Stimulated activated CD8-positive, alpha-beta memory T cell treated with anti-CD3 and anti-CD28 coated beads, Interleukin-4, amount 100 ng/mL, for 48 hours (primary cell): ENCODE measurements around the gene ZC3H11A.
"Not testable (repeated sequence)": the region's sequence is repeated elsewhere in the genome, so short reads cannot be mapped to it uniquely, and the experiment has no call there.

ENCODE experiments used
- DNase-seq: peaks from one replicate; pipeline ENCODE4 v3.0.0-alpha.2; 2020

The ZC3H11A gene

DNA sequence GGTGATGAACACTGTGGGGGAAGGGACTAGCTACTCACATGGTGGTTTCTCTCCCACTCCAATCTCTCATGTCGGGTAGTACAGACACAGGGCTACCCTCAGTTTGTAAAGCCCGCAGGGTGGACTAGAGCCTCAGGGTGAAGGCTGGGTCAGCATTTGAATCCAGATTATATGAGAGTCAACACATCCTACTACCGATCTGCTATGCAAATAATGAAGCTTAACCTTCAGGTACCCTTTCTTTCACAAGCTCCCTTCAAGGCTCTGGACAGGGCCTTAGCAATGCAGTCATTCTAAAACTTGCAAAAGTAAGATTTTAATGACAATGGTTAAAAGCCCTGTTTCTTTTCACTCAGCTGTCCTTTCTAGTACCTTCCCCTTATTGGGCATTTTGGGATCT is 5.5 kb upstream of the ZC3H11A start:
- no peak for DNase-seq

DNA sequence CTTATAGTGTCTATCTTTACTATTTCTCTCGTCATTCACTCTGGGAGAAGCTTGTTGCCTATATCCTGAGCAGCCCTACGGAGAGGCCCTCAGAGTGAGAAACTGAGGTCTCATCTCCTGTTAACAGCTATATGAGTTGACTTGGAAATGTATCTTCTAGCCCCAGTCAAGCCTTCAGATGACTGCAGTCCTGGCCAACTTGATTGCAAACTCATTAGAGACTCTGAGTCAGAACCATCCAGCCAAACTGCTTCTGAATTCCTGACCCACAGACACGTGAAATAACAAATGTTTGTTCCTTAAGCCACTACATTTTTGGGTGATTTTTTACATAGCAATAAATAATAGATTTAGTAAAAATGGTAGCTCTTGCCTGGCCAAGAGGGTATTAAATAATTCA is 3.9 kb upstream of the ZC3H11A start:
- no peak for DNase-seq

DNA sequence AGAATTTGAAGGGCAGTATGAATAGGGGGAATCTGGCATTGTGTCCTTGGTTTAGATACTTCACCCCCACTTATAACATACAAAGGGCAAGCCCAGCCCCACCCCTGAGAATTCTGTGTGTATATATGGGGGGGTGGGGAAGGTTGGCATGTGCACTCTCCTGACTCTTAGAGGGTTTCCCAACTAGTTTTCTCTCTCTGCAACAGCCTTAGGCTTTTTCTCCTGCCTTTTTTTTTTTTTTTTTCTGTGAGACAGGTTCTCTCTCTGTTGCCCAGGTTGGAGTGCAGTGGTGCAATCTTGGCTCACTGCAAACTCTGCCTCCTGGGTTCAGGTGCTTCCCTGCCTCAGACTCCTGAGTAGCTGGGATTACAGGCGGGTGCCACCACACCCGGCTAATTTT is 2.9 kb upstream of the ZC3H11A start:
- no peak for DNase-seq

DNA sequence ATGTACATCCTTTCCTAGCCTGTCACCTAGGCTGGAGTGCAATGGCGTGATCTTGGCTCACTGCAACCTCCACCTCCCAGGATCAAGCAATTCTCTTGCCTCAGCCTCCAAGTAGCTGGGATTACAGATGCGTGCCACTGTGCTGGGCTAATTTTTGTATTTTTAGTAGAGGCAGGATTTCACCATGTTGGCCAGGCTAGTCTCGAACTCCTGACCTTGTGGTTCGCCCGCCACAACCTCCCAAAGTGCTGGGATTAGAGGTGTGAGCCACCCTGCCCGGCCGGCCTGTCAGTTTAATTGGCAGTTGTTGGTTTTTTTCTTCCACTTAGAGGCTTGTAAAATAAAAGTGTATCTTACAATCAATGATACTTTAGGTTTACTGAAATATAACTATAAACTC is 1.9 kb upstream of the ZC3H11A start:
- not testable (repeated sequence) for DNase-seq

DNA sequence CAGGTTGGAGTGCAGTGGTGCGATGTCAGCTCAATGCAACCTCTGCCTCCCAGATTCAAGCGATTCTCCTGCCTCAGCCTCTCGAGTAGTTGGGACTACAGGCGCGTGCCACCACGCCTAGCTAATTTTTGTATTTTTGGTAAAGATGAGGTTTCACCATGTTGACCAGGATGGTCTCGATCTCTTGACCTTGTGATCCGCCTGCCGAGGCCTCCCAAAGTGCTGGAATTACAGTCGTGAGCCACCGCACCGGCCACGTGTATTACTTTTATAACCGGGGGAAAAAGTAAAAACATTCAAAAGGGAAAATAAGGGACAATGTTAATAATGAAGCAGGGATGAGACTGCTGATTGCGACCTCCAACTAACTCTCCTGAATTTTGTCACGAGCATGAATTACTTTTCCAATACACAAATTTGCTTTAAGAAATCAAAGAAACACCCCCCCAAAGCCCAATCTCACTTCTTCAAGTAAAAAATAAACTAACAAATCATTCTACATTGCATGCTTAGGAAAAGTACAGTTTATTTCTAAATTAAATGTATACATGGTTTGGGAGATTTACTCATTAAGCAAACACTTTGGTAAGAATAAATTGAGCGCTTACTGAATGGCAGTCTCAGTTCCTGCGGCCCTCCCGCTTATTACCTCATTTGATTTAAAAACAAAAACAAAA is 521 bp upstream of the ZC3H11A start:
- no peak for DNase-seq

DNA sequence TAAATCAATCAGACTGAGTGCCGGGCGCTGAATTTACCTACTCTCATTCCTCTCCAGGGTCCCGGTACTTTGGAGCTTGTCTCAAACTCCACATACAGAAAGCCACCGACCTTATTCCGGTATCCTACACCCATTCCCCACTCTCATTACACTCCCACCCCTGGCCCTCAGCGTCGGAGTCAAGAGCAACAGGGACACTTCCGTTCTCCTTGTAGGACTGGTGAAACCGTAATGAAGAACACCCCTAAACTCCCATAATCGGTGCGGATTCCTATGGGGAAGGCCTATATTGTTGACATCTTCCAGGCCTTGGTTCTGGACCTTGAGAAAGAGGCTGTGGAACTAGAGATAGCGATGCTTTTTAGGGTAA is 798 bp downstream of the ZC3H11A start:
- DNase-seq, result peak; percentile 53

DNA sequence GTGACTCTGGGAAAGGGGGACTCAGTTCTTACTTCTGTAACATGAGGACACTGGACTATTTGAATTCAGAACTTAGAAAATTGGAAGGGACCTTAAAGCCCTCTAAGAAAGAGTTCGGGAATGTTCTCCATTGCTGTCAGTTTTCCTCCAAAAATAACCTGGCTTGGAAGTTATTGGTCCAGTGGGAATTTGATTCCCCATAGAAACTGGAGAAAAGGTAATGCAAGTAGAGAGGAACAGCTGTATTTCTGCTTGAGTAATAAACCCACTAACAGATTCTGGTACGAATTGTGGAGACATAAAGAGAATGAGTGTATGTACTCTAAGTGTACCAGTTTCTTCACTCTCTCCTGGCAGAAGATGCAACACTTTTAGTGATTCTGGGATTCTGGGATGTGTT is 1.8 kb downstream of the ZC3H11A start:
- no peak for DNase-seq

DNA sequence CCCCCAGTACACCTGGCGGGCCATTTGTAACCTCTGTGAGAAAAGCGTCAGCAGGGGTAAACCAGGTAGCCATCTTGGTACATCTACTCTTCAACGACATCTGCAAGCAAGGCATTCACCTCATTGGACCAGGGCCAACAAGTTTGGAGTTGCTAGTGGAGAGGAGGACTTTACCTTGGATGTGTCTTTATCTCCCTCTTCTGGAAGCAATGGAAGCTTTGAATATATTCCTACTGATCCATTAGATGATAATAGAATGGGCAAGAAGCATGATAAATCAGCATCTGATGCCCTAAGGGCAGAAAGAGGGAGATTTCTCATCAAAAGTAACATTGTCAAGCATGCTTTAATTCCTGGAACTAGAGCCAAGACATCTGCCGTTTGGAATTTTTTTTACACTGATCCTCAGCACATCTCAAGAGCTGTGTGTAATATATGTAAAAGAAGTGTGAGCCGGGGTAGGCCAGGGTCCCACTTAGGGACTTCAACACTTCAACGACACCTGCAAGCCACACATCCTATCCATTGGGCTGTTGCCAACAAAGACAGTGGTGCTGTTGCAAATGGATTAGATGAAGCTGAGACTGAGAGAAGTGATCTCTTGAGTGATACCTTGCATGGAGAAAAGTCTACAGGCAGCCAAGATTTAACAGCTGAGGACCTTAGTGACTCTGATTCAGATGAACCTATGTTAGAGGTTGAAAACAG is 2.7 kb downstream of the ZC3H11A start:
- no peak for DNase-seq

DNA sequence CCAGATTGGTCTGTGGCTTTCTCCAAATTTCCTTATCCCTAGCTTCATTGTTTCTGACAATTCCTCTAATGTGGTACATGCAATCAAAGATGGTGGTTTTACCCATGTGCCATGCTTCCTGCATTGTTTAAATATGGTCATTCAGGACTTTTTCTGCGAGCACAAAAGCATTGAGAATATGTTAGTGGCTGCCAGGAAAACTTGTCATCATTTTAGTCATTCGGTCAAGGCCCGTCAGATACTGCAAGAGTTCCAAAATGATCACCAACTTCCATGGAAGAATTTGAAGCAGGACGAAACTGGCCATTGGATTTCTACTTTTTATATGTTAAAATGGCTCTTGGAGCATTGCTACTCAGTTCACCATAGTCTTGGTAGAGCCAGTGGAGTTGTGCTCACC is 3.7 kb downstream of the ZC3H11A start:
- DNase-seq, result no peak

DNA sequence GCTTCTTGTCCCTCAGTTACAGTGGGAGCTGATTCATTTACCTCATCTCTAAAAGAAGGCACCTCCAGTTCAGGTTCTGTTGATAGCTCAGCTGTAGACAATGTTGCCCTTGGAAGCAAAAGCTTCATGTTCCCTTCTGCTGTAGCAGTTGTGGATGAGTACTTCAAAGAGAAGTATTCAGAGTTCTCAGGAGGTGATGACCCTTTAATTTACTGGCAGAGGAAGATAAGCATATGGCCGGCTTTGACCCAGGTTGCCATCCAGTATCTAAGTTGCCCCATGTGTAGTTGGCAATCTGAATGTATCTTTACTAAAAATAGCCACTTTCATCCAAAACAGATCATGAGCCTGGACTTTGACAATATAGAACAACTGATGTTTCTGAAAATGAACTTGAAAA is 4.5 kb downstream of the ZC3H11A start:
- no peak for DNase-seq

DNA sequence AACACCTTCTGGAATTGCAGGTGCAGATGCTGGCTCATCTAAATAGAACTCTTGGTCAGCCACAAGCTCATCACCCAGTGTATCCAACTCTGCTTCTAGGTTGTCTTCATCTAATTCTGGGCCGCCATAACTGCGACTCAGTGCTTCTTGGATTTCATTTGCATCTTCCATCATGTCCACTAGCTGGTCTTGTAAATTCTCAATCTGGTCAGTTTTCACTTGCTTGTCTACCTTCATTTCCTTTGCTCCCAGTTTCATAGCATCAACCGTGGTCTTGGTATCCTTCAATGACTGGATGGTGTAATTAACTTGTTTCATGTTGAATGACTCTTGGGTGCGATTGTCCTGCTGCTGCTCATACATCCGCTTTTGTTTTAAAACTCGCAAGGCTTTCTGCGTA is 10.3 kb downstream of the ZC3H11A start:
- no peak for DNase-seq

DNA sequence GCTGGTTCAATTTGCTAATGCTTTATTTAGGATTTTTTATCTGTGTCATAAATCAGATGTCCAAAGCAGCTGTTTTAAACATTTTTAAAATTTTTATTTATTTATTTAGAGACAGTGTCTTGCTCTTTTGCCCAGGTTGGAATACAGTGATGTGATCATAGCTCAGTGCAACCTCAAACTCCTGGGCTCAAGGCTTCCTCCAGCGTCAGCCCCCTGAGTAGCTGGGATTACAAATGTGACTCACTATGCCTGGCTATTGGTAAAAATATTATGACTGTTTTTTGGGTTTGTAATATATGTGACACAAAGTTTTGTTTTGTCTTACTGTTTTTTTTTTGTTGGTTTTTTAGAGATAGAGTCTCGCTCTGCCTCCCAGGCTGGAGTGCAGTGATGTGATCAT is 11.8 kb downstream of the ZC3H11A start:
- no peak for DNase-seq

DNA sequence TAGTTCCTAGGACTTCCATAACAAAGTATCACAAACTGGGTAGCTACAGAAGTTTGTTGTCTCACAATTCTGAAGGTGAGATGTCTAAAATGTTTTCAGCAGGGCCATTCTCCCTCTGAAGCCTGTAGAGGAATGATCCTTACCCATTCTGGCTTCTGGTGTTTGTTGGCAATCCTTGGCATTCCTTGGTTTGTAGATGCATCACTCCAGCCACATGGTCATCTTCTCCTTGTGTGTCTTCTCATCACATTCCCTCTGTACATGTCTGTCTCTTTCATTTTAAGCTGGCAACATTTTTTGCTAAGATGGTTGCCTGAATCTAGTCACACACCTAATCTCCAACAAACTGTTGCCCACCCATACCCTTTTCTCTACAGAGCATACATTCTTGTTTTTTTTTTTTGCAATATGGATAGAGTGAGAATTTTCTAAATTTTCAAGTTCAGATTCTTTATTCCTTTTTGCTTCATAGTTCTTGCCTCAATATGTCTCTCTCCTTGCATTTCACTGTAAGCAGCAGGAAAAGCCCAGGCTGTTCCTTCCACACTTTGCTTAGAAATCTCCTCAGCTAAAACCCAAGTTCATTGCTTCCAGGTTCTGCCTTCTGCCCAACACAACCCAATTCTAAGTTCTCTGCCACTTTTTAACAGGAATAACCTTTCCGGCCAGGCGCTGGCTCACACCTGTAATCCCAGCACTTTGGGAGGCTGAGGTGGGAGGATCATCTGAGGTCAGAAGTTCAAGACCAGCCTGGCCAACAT is 18.3 kb downstream of the ZC3H11A start:
- DNase-seq, result no peak

DNA sequence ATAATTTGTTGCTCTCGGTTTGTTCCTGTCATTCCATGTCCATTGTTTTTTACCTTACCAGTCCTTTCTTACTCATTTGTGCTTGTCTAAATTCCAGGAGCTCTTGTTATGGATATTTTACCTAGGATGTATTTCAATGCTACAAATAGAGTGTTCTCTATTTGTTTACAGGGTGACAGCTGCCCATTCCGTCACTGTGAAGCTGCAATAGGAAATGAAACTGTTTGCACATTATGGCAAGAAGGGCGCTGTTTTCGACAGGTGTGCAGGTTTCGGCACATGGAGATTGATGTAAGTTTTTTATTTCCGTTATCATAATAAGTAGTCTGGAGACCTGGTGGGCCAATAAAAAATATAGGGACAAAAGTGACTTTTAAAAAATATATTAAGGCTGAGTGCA is 23.0 kb downstream of the ZC3H11A start:
- DNase-seq, result no peak

DNA sequence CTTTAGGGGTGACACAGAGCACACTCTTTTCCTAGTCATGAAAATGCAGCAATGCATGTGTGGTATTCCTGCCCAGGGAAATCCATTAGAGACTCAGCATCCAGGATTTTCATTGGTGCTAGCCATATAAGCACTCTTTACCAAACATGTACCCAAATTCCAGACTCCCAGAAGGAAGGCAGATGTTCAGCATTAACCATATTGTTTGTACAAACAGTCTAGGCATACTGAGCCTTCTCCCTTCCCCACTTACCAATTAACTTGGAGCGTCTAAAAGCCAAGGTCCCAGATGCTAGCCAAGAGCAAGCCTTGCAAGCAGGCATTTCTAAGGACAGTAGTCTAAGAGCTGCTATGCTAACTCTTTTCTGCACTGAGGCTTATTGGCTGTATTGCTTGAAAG is 27.9 kb downstream of the ZC3H11A start:
- DNase-seq, result no peak

DNA sequence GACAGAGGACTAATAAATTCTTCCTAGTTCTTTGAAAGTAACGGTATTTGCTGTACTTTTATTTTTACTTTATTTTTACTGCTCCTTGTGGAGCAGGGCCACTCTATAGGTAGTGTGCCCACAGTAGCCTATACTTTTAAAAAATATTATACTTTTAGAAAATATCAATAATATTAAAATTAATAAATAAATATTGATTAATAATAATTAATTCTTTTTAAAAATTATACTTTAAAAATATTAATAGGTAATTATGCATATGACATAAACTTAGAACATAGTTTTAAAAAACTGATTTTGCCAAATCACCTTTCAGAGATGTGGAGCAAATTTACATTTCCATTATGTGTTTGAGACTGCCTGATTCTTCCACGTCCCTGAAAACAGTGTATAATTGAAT is 30.8 kb downstream of the ZC3H11A start:
- no peak for DNase-seq

DNA sequence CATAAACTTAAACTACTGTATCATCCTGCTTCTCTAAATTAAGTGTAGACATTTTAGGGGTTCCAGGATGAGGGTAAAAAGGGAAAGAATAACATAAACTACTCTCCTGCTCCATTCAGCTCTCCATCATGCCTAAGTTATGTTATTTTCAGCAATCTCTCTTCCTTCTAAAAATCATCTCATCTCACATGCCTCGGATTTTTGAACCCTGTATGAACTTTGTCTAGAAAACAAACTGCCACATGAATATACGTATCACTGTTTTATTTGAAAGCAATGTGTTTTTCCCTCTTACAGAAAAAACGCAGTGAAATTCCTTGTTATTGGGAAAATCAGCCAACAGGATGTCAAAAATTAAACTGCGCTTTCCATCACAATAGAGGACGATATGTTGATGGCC is 32.6 kb downstream of the ZC3H11A start:
- no peak for DNase-seq

DNA sequence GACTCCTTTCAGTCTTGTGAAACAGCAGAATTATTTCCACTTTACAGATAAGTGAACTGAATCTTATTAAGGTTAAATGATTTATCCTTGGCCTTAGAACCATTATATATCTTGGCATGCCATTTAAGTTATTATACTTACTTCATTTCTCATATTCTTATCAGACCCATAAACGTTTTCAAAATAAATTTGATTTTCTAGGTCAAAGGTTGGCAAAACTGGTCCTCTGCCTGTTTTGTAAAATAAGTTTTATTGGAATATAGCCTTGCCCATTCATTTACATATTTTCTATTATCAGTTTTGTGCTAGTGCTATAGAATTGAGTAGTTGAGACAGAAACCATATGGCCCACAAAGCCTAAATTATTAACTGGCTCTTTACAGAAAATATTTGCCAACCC is 33.1 kb downstream of the ZC3H11A start:
- no peak for DNase-seq

DNA sequence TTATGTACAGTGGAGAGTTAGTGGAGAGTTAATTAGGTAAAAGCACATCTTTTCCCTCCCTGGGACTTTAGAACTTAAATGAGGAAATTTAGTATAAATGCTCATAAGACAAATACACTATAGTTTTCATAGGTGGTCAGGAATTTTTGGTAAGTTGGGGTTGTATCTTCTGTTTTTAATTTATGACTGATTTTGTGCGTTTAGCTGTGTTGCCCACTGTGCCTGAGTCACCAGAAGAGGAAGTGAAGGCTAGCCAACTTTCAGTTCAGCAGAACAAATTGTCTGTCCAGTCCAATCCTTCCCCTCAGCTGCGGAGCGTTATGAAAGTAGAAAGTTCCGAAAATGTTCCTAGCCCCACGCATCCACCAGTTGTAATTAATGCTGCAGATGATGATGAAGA is 33.8 kb downstream of the ZC3H11A start:
- not testable (repeated sequence) for DNase-seq

DNA sequence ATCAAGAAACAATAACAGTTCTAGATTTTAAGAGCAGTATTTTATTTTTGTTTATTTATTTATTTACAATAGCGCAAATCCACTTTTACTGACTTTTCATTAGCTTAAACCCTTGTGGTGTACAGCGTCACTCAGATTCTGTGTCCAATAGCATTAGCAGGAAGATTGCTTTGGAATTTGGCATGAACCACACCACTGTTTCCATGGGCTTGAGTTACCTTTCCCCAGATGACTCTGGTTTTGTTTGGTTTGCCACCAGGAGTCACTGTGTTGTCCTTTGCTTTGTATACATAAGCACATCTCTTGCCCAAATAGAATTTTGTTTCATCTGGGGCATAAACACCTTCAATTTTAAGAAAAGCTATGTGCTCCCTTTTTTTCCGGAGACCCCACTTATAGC is 40.1 kb downstream of the ZC3H11A start:
- no peak for DNase-seq

DNA sequence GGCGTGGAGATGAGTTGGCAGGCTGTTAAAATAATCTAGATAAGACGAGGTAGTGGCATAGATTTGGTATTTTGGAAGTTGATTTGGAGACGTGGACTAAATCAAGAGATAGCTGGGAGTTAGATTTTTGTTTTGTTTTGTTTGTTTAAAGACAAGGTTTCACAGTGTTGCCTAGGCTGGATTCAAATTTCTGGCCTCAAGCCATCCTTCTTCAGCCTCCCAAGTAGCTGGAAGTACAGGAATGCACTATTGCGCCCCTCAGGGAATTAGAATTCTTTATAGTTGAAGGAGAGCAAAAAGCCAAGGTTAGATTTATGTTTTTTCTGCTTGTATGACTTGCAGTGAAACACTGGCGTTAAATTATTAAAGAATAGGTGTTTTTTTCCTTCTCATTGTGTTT is 43.7 kb downstream of the ZC3H11A start:
- no peak for DNase-seq

DNA sequence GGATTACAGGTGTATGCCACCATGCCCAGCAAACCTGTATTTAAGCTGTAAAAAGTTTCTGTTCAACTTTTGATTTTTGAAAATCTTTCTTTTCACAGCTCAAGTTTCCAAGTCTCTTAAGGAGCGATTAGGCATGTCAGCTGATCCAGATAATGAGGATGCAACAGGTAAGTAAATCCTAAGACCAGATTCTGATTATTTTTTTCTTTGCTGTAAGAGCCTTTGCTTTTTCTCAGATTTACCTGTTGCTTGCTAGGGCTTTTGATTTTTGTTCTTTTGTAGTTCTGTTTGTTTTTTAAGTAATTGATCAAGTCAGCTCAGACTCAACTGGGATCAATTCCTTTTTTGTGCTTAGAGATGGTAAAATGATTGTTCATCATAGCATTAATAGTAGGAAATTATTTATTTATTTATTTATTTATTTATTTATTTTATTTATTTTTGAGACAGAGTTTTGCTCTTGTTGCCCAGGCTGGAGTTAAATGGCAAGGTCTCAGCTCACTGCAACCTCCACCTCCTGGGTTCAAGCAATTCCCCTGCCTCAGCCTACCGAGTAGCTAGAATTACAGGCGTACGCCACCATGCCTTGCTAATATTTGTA is 44.9 kb downstream of the ZC3H11A start:
- no peak for DNase-seq

DNA sequence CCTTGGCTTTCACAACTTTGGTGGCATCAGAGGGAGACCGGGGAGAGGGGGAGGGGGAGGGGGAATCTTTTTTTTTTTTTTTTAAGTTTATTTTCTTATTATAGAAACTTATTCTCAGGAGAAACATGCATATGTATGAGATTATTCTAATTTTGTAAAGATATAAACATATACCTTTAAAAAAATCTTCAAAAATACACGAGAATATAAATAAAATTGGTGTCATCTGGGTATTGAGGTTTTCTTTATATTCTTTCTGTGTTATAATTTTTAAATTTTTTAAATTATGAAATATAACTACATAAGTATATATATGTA is 47.1 kb downstream of the ZC3H11A start:
- no peak for DNase-seq

DNA sequence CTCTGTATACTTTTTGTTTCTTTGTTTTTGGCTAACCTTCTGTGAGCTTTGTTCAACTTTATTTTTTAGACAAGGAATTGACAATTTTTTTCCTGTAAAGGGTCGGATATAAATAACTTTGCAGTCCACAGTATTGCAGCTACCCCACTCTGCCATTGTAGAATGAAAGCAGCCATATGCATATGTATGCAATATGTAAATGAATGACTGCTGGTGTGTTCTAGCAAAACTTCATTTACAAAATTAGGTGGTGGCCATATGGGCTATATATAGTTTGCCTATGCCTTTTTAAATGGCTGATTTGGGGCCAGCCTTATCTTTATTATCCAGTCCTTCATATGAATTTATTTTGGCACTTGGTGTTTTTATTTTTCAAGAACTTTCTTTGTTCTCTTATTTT is 48.0 kb downstream of the ZC3H11A start:
- DNase-seq, result no peak
